ENCODE data around the gene STIM2. TPM values are rescaled to one million over a fixed set of nuclear protein-coding genes. Genes with fewer than 3 reads are reported as not detected.

The STIM2 gene
- polyA plus RNA-seq, 3 donors: 8.6 to 16.5 (median 8.8) TPM

DNA sequence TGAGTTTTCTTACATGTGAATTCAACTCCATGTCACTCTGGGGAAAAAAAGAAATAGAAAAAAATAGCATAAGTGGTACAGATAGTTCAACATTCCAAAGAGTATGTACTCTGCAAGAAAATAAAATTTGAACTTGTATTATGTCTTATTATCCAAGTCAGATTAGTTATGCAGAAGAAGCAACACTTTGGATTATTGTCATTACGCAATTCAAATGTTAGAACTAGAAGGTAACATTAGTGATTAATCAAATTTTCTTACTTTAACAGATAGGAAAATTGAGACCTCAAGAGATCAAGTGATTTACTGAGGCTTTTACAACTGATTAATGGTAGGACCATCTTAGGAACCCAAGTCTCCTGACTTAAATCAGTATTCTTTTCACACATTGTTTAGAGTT lies 159.1 kb downstream of the STIM2 start:
- peaks cover 37 to 65% of the 10 kb centered on the region in 2 donors for H3K36me3 ChIP-seq (replicated peaks in 1 of 2; ENCODE audit: control insufficient read depth in 1 of 2, insufficient read depth in 2 of 2, low read length in 2 of 2)
- Mint-ChIP-seq H3K27me3 (ENCODE audit: low read depth in 3 of 3) (peaks cover 0 to 1% (median 0%) of the 10 kb centered on the region in 3 donors), H3K4me3 (no peak overlapping the region), H3K36me3 (peaks cover 58 to 64% of the 10 kb centered on the region in 2 donors), H3K4me1 (no peaks in the 10 kb centered on the region), H3K27ac (no peak overlapping the region), H3K9me3 (peaks cover 0 to 5% (median 2%) of the 10 kb centered on the region in 7 donors)
- no peak for DNase-seq
- TF ChIP-seq, protein P1, sequence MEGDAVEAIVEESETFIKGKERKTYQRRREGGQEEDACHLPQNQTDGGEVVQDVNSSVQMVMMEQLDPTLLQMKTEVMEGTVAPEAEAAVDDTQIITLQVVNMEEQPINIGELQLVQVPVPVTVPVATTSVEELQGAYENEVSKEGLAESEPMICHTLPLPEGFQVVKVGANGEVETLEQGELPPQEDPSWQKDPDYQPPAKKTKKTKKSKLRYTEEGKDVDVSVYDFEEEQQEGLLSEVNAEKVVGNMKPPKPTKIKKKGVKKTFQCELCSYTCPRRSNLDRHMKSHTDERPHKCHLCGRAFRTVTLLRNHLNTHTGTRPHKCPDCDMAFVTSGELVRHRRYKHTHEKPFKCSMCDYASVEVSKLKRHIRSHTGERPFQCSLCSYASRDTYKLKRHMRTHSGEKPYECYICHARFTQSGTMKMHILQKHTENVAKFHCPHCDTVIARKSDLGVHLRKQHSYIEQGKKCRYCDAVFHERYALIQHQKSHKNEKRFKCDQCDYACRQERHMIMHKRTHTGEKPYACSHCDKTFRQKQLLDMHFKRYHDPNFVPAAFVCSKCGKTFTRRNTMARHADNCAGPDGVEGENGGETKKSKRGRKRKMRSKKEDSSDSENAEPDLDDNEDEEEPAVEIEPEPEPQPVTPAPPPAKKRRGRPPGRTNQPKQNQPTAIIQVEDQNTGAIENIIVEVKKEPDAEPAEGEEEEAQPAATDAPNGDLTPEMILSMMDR (IDR thresholded peaks at IDR 0.05): no peak
- H3K27ac ChIP-seq (ENCODE audit: low read depth in 1 of 2, low read length in 2 of 2): no peak overlapping the region
- no peak overlapping the region for H2AFZ ChIP-seq (ENCODE audit: insufficient read depth, low read depth, low read length, poor library complexity, severe bottlenecking)
- intact Hi-C loops (cut with micrococcal nuclease): loop anchor here (10.0 kb wide), 1 partner anchor 565 kb away; no protein-coding TSS in a partner anchor
- no peaks in the 10 kb centered on the region for H3K79me2 ChIP-seq (ENCODE audit: insufficient read depth, low read length)
- H3K9ac ChIP-seq (ENCODE audit: insufficient read depth, low read length, poor library complexity, severe bottlenecking): no peak overlapping the region
- no peaks in the 10 kb centered on the region for H3K27me3 ChIP-seq (ENCODE audit: control insufficient read depth in 2 of 2, insufficient read depth in 2 of 2, low read length in 2 of 2)
- no peak overlapping the region for H3K4me3 ChIP-seq (replicated peaks in 1 of 3; ENCODE audit: low read depth in 2 of 3, low read length in 3 of 3)
- no peaks in the 10 kb centered on the region for H3K4me1 ChIP-seq (ENCODE audit: control insufficient read depth in 1 of 2, insufficient read depth in 2 of 2, low read length in 2 of 2)
- no peak overlapping the region for H3K4me2 ChIP-seq (replicated peaks; ENCODE audit: extremely low read depth, low read length, poor library complexity, severe bottlenecking)
- WGBS (ENCODE audit: insufficient coverage): no CpG with 5 or more reads among the region's 1 CpG
- no peaks in the 10 kb centered on the region for H4K20me1 ChIP-seq (ENCODE audit: insufficient read depth, low read length)
- H3K9me3 ChIP-seq (replicated peaks in 1 of 2; ENCODE audit: control insufficient read depth in 1 of 2, insufficient read depth in 1 of 2, low read length in 2 of 2): no peaks in the 10 kb centered on the region

DNA sequence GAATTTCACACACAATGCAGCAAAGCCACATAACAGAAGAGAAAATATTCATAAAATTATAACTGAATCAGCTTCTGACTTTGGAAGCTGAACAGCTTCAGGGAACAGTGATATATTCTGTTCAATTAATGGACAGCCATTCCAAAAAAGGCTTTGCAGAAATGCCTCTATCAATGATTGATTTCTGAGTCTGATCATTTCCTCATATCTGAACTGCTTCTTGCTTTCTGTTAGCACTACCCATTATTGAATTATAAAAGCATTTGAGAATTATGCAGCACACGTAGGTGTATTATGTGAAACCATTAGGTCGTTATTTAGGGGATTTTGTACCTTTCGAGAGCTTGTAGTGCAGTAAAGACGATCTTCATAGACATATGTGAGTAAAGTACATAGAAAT lies 159.6 kb downstream of the STIM2 start:
- no peak overlapping the region for H3K27ac ChIP-seq (ENCODE audit: low read depth in 1 of 2, low read length in 2 of 2)
- H3K9me3 ChIP-seq (replicated peaks in 1 of 2; ENCODE audit: control insufficient read depth in 1 of 2, insufficient read depth in 1 of 2, low read length in 2 of 2): no peaks in the 10 kb centered on the region
- TF ChIP-seq, protein P1 (IDR thresholded peaks at IDR 0.05): no peak
- no peaks in the 10 kb centered on the region for H3K27me3 ChIP-seq (ENCODE audit: control insufficient read depth in 2 of 2, insufficient read depth in 2 of 2, low read length in 2 of 2)
- no peak overlapping the region for H3K4me3 ChIP-seq (replicated peaks in 1 of 3; ENCODE audit: low read depth in 2 of 3, low read length in 3 of 3)
- peaks cover 37 to 65% of the 10 kb centered on the region in 2 donors for H3K36me3 ChIP-seq (replicated peaks in 1 of 2; ENCODE audit: control insufficient read depth in 1 of 2, insufficient read depth in 2 of 2, low read length in 2 of 2)
- H3K4me2 ChIP-seq (replicated peaks; ENCODE audit: extremely low read depth, low read length, poor library complexity, severe bottlenecking): no peak overlapping the region
- peaks cover 61 to 66% of the 10 kb centered on the region in 2 donors for H3K36me3 Mint-ChIP-seq
- H3K79me2 ChIP-seq (ENCODE audit: insufficient read depth, low read length): no peaks in the 10 kb centered on the region
- peaks cover 0 to 5% (median 2%) of the 10 kb centered on the region in 7 donors for H3K9me3 Mint-ChIP-seq
- no peak overlapping the region for H3K27ac Mint-ChIP-seq
- no peak overlapping the region for H3K4me3 Mint-ChIP-seq
- DNase-seq: no peak
- intact Hi-C loops (cut with micrococcal nuclease): no loop called here
- H3K4me1 ChIP-seq (ENCODE audit: control insufficient read depth in 1 of 2, insufficient read depth in 2 of 2, low read length in 2 of 2): no peaks in the 10 kb centered on the region
- no peak overlapping the region for H3K9ac ChIP-seq (ENCODE audit: insufficient read depth, low read length, poor library complexity, severe bottlenecking)
- no CpG with 5 or more reads among the region's 4 CpGs for WGBS (ENCODE audit: insufficient coverage)
- H4K20me1 ChIP-seq (ENCODE audit: insufficient read depth, low read length): no peaks in the 10 kb centered on the region
- H2AFZ ChIP-seq (ENCODE audit: insufficient read depth, low read depth, low read length, poor library complexity, severe bottlenecking): no peak overlapping the region
- peaks cover 0 to 1% (median 0%) of the 10 kb centered on the region in 3 donors for H3K27me3 Mint-ChIP-seq (ENCODE audit: low read depth in 3 of 3)
- H3K4me1 Mint-ChIP-seq: no peaks in the 10 kb centered on the region
